Inflammatory macrophage (primary cell): ENCODE results near the gene DNMT3B.

Experiments used
- DNase-seq, 2 donors: peaks; one replicate each; pipeline ENCODE4 v3.0.0-alpha.2; 2020 to 2022

DNMT3B gene

DNA sequence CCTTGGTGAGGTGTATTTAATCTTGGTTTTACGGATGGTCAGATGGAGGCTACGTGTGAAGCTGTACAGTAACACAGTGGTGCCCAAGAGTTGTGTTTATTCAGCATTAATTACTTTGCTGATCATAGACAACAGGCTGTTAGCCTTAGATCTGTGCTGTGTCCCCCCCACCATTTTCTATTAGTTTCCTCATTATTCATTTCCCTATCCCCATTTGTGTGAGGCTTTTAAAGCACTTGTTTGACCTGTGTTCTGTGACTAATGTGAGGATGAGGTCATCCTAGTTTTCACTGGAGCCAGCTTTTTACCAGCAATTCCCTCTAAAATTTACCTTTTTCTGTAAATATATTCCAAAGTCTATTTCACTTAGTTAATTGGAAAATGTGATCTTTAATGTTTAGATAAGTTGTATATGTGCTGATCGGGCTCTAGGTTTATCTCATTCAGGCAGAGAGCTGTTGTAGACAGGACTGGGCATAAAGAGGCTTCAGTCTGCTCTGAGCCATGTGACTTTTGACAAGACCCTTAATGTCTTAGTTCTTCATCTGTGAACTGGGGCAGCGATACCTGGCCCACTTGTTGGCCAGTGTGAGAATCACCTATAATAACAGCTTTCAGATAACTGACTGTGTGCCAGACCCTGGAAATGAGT is 66.0 kb downstream of the DNMT3B start:
- peak; percentile 10 to 20 for DNase-seq

DNA sequence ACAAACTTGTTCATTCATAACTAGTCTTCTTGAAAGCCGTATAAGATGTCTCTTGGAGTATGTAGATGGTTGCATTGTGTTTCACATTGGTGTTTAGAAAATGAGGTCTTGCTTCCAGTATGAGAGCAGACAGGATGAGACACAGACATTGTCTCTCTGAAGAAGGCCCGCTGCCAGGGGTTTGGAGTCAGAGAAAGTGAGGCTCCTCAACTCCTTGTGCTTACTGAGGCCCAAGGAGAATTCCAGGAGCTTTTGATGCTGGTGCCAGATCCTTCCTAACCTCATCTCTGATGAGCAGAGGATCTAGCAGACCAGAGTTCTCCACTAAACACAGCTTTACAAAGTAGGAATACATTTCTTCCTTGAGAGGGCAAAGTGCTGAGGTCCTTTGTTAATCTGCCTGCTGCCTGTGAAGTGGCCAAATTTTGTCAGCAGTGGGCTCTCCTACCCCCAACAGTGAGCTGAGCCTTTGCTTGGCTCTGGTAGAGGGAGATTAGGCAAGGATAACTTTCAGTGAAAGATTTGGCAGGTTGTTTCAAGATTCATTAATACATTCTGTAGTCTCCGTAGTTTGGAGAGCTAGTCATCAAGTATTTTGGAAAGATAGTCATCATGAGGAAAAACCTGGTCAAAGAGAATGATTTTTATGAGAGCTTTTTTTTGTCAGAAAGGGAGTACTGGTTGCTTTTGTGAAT is 67.3 kb downstream of the DNMT3B start:
- DNase-seq = no peak

DNA sequence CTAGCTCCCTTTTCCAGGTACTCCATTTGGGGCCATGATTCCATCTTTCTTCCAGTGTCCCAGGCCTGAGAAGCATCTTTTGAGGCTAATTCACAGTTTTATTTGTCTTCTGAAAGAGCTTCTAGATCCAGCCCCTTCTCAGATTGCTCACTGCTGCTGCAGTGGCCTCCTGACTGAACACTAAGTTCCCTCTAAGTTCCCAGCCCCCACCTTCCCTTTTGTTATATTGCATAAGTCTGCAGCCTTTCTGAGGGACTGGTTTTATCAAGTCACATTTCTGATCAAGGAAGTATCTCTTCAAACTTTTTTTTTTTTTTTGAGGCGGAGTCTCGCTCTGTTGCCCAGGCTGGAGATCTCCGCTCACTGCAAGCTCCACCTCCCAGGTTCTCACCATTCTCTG is 68.3 kb downstream of the DNMT3B start:
- peak; percentile 93 to 98 for DNase-seq

DNA sequence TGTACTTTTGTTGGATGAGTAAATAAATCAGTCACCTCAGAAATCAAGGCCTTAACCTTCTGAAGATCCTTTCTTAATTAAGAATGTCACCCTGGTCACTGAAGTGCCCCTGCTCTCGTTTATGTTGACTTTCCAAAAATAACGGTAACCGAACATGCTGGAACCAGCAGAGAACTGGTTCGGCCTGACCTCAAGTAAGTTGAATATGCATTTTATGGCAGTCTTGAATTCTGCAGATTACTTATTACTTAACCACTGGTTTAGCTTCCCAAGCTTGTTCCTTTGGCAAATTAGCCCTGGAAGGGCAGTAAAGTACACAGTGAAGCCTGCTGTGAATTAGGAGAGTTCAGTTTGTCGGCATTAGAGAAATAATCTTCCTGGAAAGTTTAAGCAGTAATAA is 69.8 kb downstream of the DNMT3B start:
- no peak for DNase-seq

DNA sequence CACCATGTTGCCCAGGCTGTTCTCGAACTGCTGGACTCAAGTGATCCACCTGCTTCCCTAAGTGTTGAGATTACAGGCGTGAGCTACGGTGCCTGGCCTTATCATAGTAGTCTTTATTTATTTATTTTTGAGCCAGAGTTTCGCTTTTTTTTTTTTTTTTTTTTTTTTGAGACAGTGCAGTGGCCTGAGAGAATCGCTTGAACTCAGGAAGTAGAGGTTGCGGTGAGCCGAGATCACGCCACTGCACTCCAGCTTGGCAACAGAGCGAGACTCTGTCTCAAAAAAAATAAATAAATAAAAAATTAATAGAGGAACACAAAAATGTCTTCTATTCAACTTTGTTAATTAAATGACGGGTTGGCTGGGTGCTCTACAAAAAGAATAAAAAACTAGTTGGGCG is 70.5 kb downstream of the DNMT3B start:
- no peak for DNase-seq

DNA sequence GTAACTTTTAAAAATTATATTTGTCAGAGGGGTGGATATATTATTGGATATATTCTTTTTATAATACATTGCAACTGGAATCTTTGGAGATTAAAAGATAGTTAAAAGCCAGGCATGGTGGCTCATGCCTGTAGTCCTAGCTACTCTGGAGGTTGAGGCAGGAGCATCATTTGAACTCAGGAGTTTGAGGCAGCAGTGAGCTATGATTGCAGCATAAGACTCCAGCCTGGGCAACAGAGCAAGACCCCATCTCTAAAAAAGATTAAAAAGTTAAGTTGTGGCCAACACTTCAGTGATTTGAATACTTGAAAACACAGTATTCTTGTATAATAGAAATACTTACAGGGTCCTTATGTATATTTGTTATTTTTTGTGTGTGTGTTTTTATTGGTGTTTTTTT is 72.8 kb downstream of the DNMT3B start:
- no peak for DNase-seq

DNA sequence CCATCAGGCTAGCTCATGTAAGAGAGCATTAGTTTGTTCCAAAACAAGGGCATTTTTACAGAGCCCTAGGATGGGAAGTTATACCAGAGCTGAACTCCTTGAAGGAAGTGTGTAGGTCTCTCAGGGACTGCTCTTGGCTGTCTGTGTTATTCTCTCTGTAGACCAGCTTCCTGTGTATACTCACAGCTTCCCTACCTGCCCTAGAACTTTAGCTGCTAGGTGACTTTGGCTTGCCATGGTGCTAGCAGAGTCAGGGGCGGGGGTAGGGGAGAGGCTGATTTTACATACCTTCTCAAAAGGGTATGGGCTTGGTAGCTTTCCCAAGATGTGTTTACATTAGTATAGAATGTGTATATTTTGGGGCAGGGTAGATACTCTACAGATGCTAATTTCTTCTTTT is 75.0 kb downstream of the DNMT3B start:
- no peak for DNase-seq

DNA sequence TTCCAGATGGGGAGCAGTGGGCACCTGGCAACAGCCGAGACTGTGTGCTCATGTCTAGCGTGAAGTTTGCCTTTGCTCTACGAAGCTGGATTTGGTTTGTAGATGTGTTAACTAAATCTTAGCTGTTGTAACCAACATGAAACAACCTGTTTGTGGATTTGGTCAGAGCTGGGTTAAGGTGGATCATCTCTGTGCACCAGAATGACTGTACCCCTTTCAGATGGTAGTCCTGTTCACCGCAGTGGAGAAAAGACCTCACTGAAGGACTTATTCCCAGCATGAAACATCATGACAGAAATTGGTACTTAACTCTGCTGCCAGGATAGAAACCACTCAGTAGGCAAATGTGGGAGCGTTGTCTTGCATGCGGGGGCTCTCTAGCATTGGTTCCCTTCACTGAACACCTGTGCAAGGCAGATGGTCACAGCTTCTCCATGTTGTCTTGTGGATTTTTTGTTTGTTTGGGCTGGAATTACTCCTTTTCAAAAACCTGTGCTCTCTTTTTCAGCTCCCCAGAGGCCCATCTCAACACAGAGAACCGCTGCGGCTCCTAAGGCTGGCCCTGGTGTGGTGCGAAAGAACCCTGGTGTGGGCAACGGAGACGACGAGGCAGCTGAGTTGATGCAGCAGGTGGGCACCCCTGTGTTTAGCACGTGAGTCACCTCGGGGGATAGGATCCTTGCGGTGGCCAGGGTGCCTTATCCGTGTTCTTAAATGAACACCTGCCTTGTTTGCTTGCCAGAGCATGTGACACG is 77.2 kb downstream of the DNMT3B start:
- DNase-seq = no peak

DNA sequence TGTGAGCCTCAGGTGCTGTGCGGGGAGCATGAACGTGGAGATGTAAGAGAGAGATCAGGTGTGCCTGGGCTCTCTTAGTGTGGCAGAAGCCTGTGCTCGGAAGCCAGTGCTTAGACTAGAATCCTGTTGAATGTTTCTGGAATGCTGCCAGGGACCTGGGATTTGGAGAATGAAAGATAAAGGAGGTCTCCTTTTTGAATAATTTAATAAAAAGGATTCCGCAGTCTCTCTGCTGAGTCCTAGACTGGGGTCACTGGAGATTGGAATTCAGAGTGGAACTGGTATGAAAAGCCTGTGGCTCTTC is 77.7 kb downstream of the DNMT3B start:
- no peak for DNase-seq

DNA sequence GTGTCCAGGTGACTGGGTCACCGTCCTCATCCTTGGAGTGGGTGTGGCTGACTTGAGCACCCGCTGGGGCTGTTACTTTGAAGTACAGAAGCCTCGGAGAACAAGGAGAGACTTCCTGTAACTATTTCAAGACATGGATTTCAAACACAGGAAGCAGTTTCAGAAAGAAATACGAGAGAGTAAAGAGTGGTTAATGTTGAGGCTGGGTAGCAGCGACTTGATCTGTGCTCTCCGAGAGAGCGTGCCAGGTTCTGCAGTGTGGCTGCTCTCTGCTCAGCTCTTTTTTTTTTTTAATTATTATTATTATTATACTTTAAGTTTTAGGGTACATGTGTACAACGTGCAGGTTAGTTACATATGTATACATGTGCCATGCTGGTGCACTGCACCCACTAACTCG is 79.0 kb downstream of the DNMT3B start:
- DNase-seq = no peak

DNA sequence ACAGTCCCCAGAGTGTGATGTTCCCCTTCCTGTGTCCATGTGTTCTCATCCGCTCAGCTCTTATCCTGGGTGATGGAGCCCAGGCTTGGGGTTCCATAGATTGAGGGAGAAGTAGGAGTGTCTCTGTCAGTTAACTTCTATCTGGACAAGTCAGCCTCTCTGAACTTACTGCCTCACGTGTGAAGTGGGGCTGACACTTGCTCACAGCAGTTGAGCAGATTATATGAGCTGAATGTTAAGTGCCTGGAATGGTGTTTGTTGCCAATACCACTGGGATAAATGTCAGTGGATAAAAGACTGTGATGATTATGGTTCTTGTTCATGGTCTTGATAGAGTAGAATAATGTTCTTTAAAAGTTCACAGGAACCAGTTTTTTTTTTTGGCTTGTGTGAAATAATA is 79.4 kb downstream of the DNMT3B start:
- DNase-seq = no peak

DNA sequence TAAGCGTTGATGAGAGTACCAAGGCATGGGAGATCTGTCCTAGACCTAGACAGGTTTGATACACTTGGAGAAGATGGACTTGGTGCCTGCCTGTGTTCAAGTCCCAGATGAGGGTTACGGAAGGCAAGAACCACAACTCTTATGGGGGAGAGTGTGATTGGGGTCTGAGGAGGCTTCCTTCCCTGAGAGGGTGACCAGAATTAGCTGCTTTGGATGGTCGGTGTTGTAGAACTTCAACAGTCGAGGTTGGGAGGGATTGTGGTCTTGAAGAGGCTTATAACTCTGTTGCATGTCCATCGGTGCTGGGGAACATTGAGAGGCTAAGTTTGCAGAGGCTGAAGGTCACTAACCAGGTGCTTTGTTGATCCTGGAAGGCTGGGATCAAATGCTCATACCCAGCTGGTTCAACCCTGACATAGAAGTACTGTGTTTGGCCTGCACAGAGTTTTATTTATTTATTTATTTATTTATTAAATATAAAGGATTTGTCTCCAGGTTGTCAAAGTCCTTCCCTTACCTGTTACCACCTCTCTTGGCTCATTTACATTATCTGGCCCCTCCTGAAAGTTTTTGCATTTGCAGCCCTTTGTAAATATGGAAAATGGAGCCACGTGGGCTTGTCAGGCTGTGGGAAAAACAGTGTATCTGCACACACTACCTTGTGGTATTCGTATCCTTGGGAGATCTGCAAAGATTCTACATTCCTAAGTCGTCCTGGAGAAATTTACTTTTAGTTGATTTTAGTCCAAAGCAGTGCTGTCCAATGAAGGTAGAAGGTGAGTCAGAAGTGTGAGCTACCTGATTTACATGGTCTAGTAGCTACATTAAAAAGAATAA is 80.7 kb downstream of the DNMT3B start:
- DNase-seq = no peak

DNA sequence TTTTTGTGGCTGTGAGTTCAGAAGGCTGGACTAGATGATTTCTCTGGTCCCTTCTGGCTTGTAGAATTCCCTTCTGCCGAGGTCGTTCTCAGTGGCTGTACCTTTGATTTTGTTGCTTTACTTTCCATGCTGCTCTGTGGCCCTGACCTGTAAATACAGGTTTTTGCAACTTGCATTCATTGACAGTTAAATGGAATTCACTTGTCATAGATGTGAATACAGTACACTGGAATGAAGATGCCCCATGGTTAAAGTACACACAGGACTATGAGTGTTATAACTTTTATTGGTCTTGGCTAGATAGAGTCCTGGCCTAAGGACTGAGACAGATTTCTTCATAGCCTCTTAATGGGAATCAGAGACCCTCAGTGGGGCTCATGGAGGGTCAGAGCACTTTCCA is 83.6 kb downstream of the DNMT3B start:
- DNase-seq = no peak

DNA sequence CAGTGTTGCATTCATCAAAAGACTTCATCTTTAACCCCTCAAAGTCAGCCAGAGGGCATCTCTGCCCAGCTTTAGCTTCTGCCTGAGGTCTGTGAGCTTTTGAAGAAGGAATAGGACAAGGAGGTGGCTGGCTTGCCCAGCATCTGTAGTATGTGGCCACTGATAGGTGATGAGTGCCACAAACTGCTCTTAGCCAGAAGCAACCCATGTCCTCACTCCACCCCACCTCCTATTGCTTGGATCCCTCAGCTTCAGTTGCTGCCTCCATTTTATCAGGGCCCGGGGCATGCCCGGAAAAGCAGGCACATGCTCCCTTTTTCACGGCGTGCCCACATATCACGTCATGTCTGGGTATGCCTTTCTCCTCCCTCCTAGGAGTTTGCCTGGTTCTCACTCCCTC is 84.7 kb downstream of the DNMT3B start:
- DNase-seq = no peak

DNA sequence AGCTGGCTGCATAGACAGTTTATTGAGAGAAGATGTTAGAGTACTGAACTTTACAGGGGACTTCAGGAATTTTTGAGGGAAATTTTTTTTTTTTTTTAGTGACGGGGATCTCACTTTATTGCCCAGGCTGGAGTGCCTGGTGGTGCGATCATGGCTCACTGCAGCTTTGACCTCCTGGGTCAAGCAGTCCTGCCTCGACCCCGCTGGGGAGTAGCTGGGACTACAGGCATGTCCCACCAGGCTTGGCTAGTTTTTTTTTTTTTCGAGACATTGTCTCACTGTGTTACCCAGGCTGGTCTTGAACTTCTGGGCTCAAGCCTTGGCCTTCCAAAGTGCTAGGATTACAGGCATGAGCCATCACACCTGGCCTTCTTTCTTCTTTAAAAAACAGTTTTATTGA is 85.8 kb downstream of the DNMT3B start:
- DNase-seq = no peak

DNA sequence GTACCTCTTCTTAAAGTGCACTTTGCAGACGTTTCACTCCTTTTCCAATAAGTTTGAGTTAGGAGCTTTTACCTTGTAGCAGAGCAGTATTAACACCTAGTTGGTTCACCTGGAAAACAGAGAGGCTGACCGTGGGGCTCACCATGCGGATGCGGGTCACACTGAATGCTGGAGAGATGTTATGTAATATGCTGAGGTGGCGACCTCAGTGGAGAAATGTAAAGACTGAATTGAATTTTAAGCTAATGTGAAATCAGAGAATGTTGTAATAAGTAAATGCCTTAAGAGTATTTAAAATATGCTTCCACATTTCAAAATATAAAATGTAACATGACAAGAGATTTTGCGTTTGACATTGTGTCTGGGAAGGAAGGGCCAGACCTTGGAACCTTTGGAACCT is 86.7 kb downstream of the DNMT3B start:
- no peak for DNase-seq

DNA sequence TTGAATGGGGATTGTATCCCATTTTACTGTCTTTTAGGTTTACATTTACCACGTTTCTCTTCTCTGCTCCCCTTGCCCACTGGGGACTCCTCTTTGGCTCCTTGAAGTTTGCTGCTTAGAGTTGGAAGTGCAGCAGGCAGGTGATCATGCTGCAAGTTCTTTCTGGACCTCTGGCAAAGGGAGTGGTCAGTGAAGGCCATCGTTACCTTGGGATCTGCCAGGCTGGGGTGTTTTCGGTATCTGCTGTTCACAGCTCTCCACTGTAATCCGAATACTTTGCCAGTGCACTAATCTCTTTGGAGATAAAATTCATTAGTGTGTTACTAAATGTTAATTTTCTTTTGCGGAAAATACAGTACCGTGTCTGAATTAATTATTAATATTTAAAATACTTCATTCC is 87.4 kb downstream of the DNMT3B start:
- no peak for DNase-seq

DNA sequence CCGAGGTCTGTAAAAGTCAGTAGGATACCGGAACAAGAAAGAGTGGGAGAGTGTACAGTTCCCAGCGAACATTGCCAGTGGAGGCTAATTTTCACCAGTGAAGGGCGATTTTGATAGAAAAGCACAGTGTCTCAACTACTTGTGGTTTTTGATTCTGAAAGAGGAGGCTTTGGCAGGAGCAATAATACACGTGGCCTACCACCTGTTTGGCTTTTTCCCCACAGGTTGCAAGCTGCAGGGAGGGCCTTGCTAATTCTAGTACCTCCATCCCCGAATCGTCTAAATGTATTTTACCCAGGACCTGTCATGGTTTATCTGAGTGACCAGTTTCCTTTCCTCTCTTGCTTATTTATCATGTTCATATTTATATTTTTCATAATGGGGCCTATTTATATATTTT is 93.2 kb downstream of the DNMT3B start:
- no peak for DNase-seq

DNA sequence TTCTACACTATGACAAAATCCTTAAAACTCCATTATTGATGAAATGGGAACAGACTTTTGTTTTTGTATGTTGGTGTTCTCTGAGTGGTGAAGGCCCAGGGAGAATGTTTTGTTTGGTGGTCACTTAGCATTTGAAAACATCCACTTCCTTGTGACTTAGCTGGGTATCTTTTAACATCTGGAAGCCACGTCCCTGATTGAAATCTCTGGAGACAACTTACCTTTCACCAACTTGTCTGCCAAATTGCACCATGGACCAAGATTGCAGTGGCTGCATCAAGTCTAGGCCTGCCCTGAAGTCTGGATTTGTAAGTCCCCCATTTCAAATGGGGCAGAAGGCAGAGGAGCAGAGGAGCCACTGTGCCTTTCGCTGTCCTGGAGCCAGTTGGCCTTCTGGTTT is 96.0 kb downstream of the DNMT3B start:
- no peak for DNase-seq
